Spleen (tissue), 7 donors: ENCODE results near the gene FAM120A.

Experiments used
- CTCF ChIP-seq, 11 experiments: fragments of 200-600 bp in 7 of 11; fragments of 450-650 bp in 4 of 11; sonication (generic) in 4 of 11; IDR thresholded peaks in 8 of 11; conservative IDR thresholded peaks in 3 of 11; 1 replicate in 7 of 11; 2 replicates in 4 of 11; pipeline versions ENCODE4 v1.4.0 to v1.8.0; 2016 to 2021; ENCODE audit warnings: antibody characterized with exemption in 11 of 11, inconsistent platforms in 4 of 11, mild to moderate bottlenecking in 1 of 11
- POLR2A ChIP-seq, 3 donors: fragments of 450-650 bp; IDR thresholded peaks; one replicate each; pipeline ENCODE4 v1.5.1; 2017; ENCODE audit warnings: antibody characterized with exemption in 3 of 3, mild to moderate bottlenecking in 1 of 3
- POLR2AphosphoS5 ChIP-seq, 3 donors: sonication (generic); formaldehyde crosslinking; IDR thresholded peaks; one replicate each; pipeline ENCODE4 v1.5.1; 2017; ENCODE audit warnings: antibody characterized with exemption in 3 of 3
- donor health status: DM: no; HTN: no; CAD: no; lungs with moderate emphysema.
- donor health status: DM: no; HTN: no; CAD: no.
- donor health status: DM: no; HTN: no; CAD: no.

GRCh38 chr9:93452710-93453046 is 1.2 kb downstream of the FAM120A start:
- TF ChIP-seq POLR2AphosphoS5 (IDR thresholded peaks at IDR 0.05): no peak
- no peak for TF ChIP-seq CTCF (IDR thresholded peaks at IDR 0.05 in 8 of 11, conservative IDR thresholded peaks at IDR 0.05 in 3 of 11)
- no peak for TF ChIP-seq POLR2A (IDR thresholded peaks at IDR 0.05)
